ENCODE measurements around the gene SLC16A1. TPM values are rescaled to one million over a fixed set of nuclear protein-coding genes. Genes with fewer than 3 reads are reported as not detected.

SLC16A1 gene
- polyA plus RNA-seq, 3 donors: 2.4 to 13.1 (median 10.3) TPM

DNA sequence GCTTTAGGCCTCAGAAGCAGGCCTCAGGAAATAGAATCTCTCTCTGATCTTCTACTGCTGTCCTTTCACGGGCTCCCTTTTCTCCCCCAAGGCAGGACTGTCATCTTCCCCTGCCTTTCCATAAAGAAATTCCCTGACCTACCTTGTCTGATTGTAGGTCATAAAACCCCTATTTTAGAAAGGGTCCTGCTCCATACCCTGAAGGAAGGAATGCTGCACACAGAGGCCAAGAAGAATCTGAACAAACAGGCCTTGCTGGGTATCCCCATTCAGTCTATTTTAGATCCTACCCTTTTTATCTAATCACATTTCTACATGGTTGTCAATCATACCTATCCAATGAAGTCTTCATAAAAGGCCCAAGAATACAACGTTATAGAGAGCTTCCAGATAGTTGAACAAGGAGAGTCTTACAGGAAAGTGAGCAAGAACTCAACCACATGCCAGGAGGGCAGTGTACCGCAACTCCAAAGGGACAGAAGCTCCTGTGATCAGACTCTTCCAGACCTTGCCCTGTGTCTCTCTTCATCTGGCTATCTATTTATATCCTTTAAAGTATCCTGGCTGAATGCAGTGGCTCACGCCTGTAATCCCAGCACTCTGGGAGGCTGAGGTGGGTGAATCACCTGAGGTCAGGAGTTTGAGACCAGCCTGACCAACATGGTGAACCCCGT lies 93.1 kb downstream of the SLC16A1 start:
- 100% methylated on average over 2 of the region's 5 CpGs for WGBS (ENCODE audit: insufficient coverage)
- H3K36me3 ChIP-seq (replicated peaks in 1 of 2; ENCODE audit: control insufficient read depth in 1 of 2, insufficient read depth in 2 of 2, low read length in 2 of 2): no peaks in the 10 kb centered on the region
- H3K9me3 ChIP-seq (replicated peaks in 1 of 2; ENCODE audit: control insufficient read depth in 1 of 2, insufficient read depth in 1 of 2, low read length in 2 of 2): no peaks in the 10 kb centered on the region
- no peak overlapping the region for H2AFZ ChIP-seq (ENCODE audit: insufficient read depth, low read depth, low read length, poor library complexity, severe bottlenecking)
- H3K4me3 ChIP-seq (replicated peaks in 1 of 3; ENCODE audit: low read depth in 2 of 3, low read length in 3 of 3): no peak overlapping the region
- Mint-ChIP-seq H3K4me1 (no peaks in the 10 kb centered on the region), H3K4me3 (no peak overlapping the region), H3K27me3 (ENCODE audit: low read depth in 3 of 3) (peaks cover 0 to 5% (median 1%) of the 10 kb centered on the region in 3 donors), H3K36me3 (no peaks in the 10 kb centered on the region), H3K9me3 (peaks cover 0 to 3% (median 0%) of the 10 kb centered on the region in 7 donors), H3K27ac (peak overlapping the region in 1 of 7 donors; percentile 31)
- no peak overlapping the region for H3K27ac ChIP-seq (ENCODE audit: low read depth in 1 of 2, low read length in 2 of 2)
- TF ChIP-seq CTCF (IDR thresholded peaks at IDR 0.05): no peak
- no peak for DNase-seq
- H3K79me2 ChIP-seq (ENCODE audit: insufficient read depth, low read length): no peaks in the 10 kb centered on the region
- H3K4me2 ChIP-seq (replicated peaks; ENCODE audit: extremely low read depth, low read length, poor library complexity, severe bottlenecking): no peak overlapping the region
- no peak overlapping the region for H3K9ac ChIP-seq (ENCODE audit: insufficient read depth, low read length, poor library complexity, severe bottlenecking)
- intact Hi-C loops (cut with micrococcal nuclease): no loop called here
- no peaks in the 10 kb centered on the region for H4K20me1 ChIP-seq (ENCODE audit: insufficient read depth, low read length)
- no peaks in the 10 kb centered on the region for H3K27me3 ChIP-seq (ENCODE audit: control insufficient read depth in 2 of 2, insufficient read depth in 2 of 2, low read length in 2 of 2)
- H3K4me1 ChIP-seq (ENCODE audit: control insufficient read depth in 1 of 2, insufficient read depth in 2 of 2, low read length in 2 of 2): no peaks in the 10 kb centered on the region

Small RNA genes lying within 50 kb of the gene (small RNA-seq; reads per million reads assigned to genes)
- not detected for gene AL390729.2 (ENCODE audit: insufficient read length, low read depth)

Other genes with a start within 250 kb of the SLC16A1 start
- 100 to 1,000 TPM in 1 of 3 donors, 10 to 100 TPM in 2; 78.9 to 119 (median 91.5) TPM for gene RHOC, start 249.1 kb downstream of the SLC16A1 start, polyA plus RNA-seq
- under 1 TPM; 0.28 to 0.75 (median 0.69) TPM for gene PPM1J, start 240.9 kb downstream of the SLC16A1 start, polyA plus RNA-seq
- gene LRIG2, start 117.0 kb upstream of the SLC16A1 start, polyA plus RNA-seq: 10 to 100 TPM in 1 of 3 donors, under 1 TPM in 2; 0.93 to 12.7 (median 0.96) TPM